ENCODE data around the gene ATRX. TPM values are rescaled to one million over a fixed set of nuclear protein-coding genes. Genes with fewer than 3 reads are reported as not detected.

Gene ATRX
- total and polyA plus RNA-seq, 2 donors (not counting 1 experiment from before 2014, with no cell fraction given) = 19.3 to 173 TPM

DNA sequence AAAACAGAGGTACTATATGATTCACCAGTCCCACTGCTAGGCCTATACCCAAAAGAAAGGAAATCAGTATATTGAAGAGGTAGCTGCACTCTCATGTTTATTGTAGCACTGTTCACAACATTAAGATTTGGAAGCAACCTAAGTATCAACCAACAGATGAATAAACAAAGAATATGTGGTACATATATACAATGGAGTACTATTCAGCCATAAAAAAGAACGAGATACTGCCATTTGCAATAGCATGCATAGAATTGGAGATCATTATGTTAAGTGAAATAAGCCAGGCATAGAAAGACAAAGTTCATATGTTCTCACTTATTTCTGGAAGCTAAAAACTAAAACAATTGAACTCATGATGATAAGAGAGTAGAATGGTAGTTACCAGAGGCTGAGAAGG is 266.3 kb downstream of the ATRX start:
- H3K9me3 ChIP-seq (ENCODE audit: control extremely low read depth in 1 of 3, control insufficient read depth in 2 of 3, insufficient read depth in 1 of 3, low read length in 2 of 3) = no peaks in the 10 kb centered on the region
- no peaks in the 10 kb centered on the region for H3K79me2 ChIP-seq (ENCODE audit: control insufficient read depth, insufficient read depth, low read length)
- TF ChIP-seq, protein P1, sequence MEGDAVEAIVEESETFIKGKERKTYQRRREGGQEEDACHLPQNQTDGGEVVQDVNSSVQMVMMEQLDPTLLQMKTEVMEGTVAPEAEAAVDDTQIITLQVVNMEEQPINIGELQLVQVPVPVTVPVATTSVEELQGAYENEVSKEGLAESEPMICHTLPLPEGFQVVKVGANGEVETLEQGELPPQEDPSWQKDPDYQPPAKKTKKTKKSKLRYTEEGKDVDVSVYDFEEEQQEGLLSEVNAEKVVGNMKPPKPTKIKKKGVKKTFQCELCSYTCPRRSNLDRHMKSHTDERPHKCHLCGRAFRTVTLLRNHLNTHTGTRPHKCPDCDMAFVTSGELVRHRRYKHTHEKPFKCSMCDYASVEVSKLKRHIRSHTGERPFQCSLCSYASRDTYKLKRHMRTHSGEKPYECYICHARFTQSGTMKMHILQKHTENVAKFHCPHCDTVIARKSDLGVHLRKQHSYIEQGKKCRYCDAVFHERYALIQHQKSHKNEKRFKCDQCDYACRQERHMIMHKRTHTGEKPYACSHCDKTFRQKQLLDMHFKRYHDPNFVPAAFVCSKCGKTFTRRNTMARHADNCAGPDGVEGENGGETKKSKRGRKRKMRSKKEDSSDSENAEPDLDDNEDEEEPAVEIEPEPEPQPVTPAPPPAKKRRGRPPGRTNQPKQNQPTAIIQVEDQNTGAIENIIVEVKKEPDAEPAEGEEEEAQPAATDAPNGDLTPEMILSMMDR (IDR thresholded peaks at IDR 0.05) = no peak
- no peak for TF ChIP-seq EZH2 (IDR thresholded peaks at IDR 0.05; ENCODE audit: borderline replicate concordance, insufficient read depth, low read depth, low read length, poor library complexity, severe bottlenecking)
- H3K9ac ChIP-seq (ENCODE audit: low read length) = no peak overlapping the region
- H3K4me2 ChIP-seq (replicated peaks; ENCODE audit: low read depth, low read length, poor library complexity, severe bottlenecking) = no peak overlapping the region
- no peak overlapping the region for H3K27ac Mint-ChIP-seq
- no peak overlapping the region for H3K27ac ChIP-seq (ENCODE audit: low read length in 2 of 2)
- H4K20me1 ChIP-seq (ENCODE audit: control insufficient read depth, insufficient read depth, low read length, poor library complexity, severe bottlenecking) = no peaks in the 10 kb centered on the region
- H3K4me3 Mint-ChIP-seq = no peak overlapping the region
- no peak overlapping the region for H2AFZ ChIP-seq (ENCODE audit: insufficient read depth, low read depth, low read length, poor library complexity, severe bottlenecking)
- H3K9me3 Mint-ChIP-seq (ENCODE audit: insufficient read depth) = no peaks in the 10 kb centered on the region
- no peaks in the 10 kb centered on the region for H3K27me3 Mint-ChIP-seq
- ATAC-seq (ENCODE audit: low read depth) (no peak), DNase-seq (no peak)
- no peaks in the 10 kb centered on the region for H3K4me1 Mint-ChIP-seq
- no peaks in the 10 kb centered on the region for H3K4me1 ChIP-seq (ENCODE audit: control insufficient read depth in 2 of 2, insufficient read depth in 2 of 2, low read length in 2 of 2)
- H3K36me3 ChIP-seq (replicated peaks in 1 of 2; ENCODE audit: control extremely low read depth in 1 of 2, control insufficient read depth in 1 of 2, extremely low read depth in 1 of 2, insufficient read depth in 2 of 2, low read length in 1 of 2) = peaks cover 0 to 28% of the 10 kb centered on the region in 2 experiments
- H3K27me3 ChIP-seq (replicated peaks in 1 of 4; ENCODE audit: control extremely low read depth in 1 of 4, control insufficient read depth in 3 of 4, insufficient read depth in 4 of 4, low read length in 3 of 4) = no peaks in the 10 kb centered on the region
- CTCF ChIA-PET = no interaction called here
- POLR2A ChIA-PET = no interaction called here
- intact Hi-C loops (cut with micrococcal nuclease) = no loop called here
- H3K4me3 ChIP-seq (ENCODE audit: control extremely low read depth in 1 of 5, extremely low read depth in 1 of 5, insufficient read depth in 1 of 5, low read depth in 2 of 5, low read length in 4 of 5) = no peak overlapping the region
- no CpG with 5 or more reads among the region's 1 CpG for WGBS (ENCODE audit: insufficient coverage)

DNA sequence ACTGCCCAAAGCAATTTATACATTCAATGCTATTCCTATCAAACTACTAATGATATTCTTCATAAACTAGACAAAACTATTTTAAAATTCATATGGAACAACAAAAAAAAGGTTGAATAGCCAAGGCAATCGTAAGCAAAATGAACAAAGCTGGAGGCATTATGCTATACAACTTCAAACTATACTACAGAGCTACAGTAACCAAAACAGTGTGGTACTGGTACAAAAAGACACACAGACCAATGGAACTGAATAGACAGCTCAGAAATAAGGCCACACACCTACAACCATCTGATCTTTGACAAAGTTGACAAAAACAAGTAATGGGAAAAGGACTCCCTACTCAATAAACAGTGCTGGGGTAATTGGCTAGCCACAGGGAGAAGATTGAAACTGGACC is 271.8 kb downstream of the ATRX start:
- no peaks in the 10 kb centered on the region for H3K4me1 Mint-ChIP-seq
- no CpG with 5 or more reads among the region's 1 CpG for WGBS (ENCODE audit: insufficient coverage)

More for the DNA sequence above, 271.8 kb downstream of the ATRX start:
- Histone ChIP-seq H3K9me3 (ENCODE audit: control extremely low read depth in 1 of 3, control insufficient read depth in 2 of 3, insufficient read depth in 1 of 3, low read length in 2 of 3) (peaks cover 0 to 1% (median 0%) of the 10 kb centered on the region in 3 donors), H3K79me2 (ENCODE audit: control insufficient read depth, insufficient read depth, low read length) (no peaks in the 10 kb centered on the region), H3K36me3 (replicated peaks in 1 of 2; ENCODE audit: control extremely low read depth in 1 of 2, control insufficient read depth in 1 of 2, extremely low read depth in 1 of 2, insufficient read depth in 2 of 2, low read length in 1 of 2) (peaks cover 0 to 35% of the 10 kb centered on the region in 2 experiments), H3K9ac (ENCODE audit: low read length) (no peak overlapping the region), H3K27me3 (replicated peaks in 1 of 4; ENCODE audit: control extremely low read depth in 1 of 4, control insufficient read depth in 3 of 4, insufficient read depth in 4 of 4, low read length in 3 of 4) (no peaks in the 10 kb centered on the region), H4K20me1 (ENCODE audit: control insufficient read depth, insufficient read depth, low read length, poor library complexity, severe bottlenecking) (no peaks in the 10 kb centered on the region), H3K4me3 (ENCODE audit: control extremely low read depth in 1 of 5, extremely low read depth in 1 of 5, insufficient read depth in 1 of 5, low read depth in 2 of 5, low read length in 4 of 5) (no peak overlapping the region), H3K4me1 (ENCODE audit: control insufficient read depth in 2 of 2, insufficient read depth in 2 of 2, low read length in 2 of 2) (no peaks in the 10 kb centered on the region), H2AFZ (ENCODE audit: insufficient read depth, low read depth, low read length, poor library complexity, severe bottlenecking) (no peak overlapping the region), H3K27ac (ENCODE audit: low read length in 2 of 2) (no peak overlapping the region), H3K4me2 (replicated peaks; ENCODE audit: low read depth, low read length, poor library complexity, severe bottlenecking) (no peak overlapping the region)
- CTCF ChIA-PET = no interaction called here
- TF ChIP-seq, protein P1 (IDR thresholded peaks at IDR 0.05) = no peak
- TF ChIP-seq EZH2 (IDR thresholded peaks at IDR 0.05; ENCODE audit: borderline replicate concordance, insufficient read depth, low read depth, low read length, poor library complexity, severe bottlenecking) = no peak
- ATAC-seq (ENCODE audit: low read depth) (no peak), DNase-seq (no peak)
- Mint-ChIP-seq H3K4me3 (no peak overlapping the region), H3K9me3 (ENCODE audit: insufficient read depth) (no peaks in the 10 kb centered on the region), H3K27me3 (no peaks in the 10 kb centered on the region), H3K27ac (no peak overlapping the region)
- intact Hi-C loops (cut with micrococcal nuclease) = no loop called here
- POLR2A ChIA-PET = no interaction called here

Data from B cell (primary cell).